ENCODE data around the gene WDR46. TPM values are rescaled to one million over a fixed set of nuclear protein-coding genes. Genes with fewer than 3 reads are reported as not detected.

WDR46 gene
- total and polyA plus RNA-seq, 2 of the 8 experiments (the other 6 are each of a cell fraction or from before 2014, with no cell fraction given): 69.7 to 91.0 TPM

GRCh38 chr6:33286946-33287914 is 1.8 kb downstream of the WDR46 start:
- Histone ChIP-seq H3K23ac (ENCODE audit: insufficient read length) (no peak overlapping the region), H3K56ac (replicated peaks; ENCODE audit: insufficient read length, low read depth, low read length) (no peak overlapping the region), H3K27me3 (replicated peaks in 1 of 4; ENCODE audit: control insufficient read depth in 3 of 4, extremely low read depth in 1 of 4, insufficient read depth in 3 of 4, low read length in 3 of 4) (no peaks in the 10 kb centered on the region), H2BK15ac (ENCODE audit: low read length) (no peak overlapping the region), H2BK20ac (ENCODE audit: low read length) (no peak overlapping the region), H3K79me2 (ENCODE audit: control insufficient read depth in 1 of 2, insufficient read depth in 2 of 2, low read length in 2 of 2) (peaks cover 4 to 31% of the 10 kb centered on the region in 2 experiments; a peak in 3 of 4 replicates), H3K4me1 (replicated peaks in 1 of 4; ENCODE audit: control insufficient read depth in 3 of 4, insufficient read depth in 4 of 4, low read length in 3 of 4) (peaks cover 0 to 11% (median 5%) of the 10 kb centered on the region in 4 experiments; a peak in 5 of 7 replicates), H4K20me1 (replicated peaks in 1 of 2; ENCODE audit: control insufficient read depth in 1 of 2, insufficient read depth in 2 of 2, low read length in 2 of 2) (peaks cover 0 to 2% of the 10 kb centered on the region in 2 experiments), H2AFZ (ENCODE audit: low read length) (no peak overlapping the region), H3K9me3 (ENCODE audit: insufficient read depth in 2 of 2, low read depth in 1 of 2, low read length in 1 of 2) (no peaks in the 10 kb centered on the region; a peak in 1 of 4 replicates), H3K4me2 (ENCODE audit: insufficient read depth in 1 of 2, low read depth in 2 of 2, low read length in 2 of 2) (peak overlapping the region in 1 of 2 experiments; percentile 76; a peak in 2 of 4 replicates), H3K4me3 (ENCODE audit: extremely low read depth in 1 of 4, insufficient read depth in 2 of 4, low read depth in 3 of 4, low read length in 4 of 4) (no peak overlapping the region; a peak in 1 of 8 replicates), H3K27ac (ENCODE audit: low read depth, low read length) (no peak overlapping the region), H2BK12ac (ENCODE audit: low read depth, low read length) (no peak overlapping the region), H4K91ac (replicated peaks; ENCODE audit: insufficient read length, low read length) (no peak overlapping the region), H3K23me2 (ENCODE audit: low read depth, low read length) (peaks cover 8% of the 10 kb centered on the region; the same call in 1 of the 2 replicates), H3K36me3 (ENCODE audit: control insufficient read depth in 2 of 4, insufficient read depth in 4 of 4, low read length in 3 of 4) (peaks cover 14 to 33% (median 29%) of the 10 kb centered on the region in 4 experiments), H3K14ac (ENCODE audit: insufficient read length) (no peak overlapping the region), H3K79me1 (ENCODE audit: low read depth, low read length) (peaks cover 8% of the 10 kb centered on the region; the same call in 1 of the 2 replicates), H4K8ac (ENCODE audit: extremely low read depth, insufficient read depth, low read length) (no peak overlapping the region), H4K5ac (ENCODE audit: insufficient read length, low read depth, low read length) (no peak overlapping the region), H2AK5ac (ENCODE audit: low read depth, low read length) (no peak overlapping the region), H3K4ac (replicated peaks; ENCODE audit: insufficient read length, low read depth, low read length) (no peak overlapping the region), H2BK120ac (replicated peaks; ENCODE audit: low read depth, low read length) (no peak overlapping the region), H2BK5ac (ENCODE audit: low read depth, low read length) (no peak overlapping the region), H3K18ac (ENCODE audit: extremely low read depth, low read length) (no peak overlapping the region), H3K9ac (replicated peaks in 1 of 4; ENCODE audit: extremely low read depth in 1 of 4, low read depth in 3 of 4, low read length in 3 of 4) (peak overlapping the region in 1 of 4 experiments; percentile 14; a peak in 1 of 7 replicates)
- FAIRE-seq: no peak
- no peak for DNase-seq (ENCODE audit: low read depth in 1 of 2, low spot score in 2 of 2)
- ChIA-PET POLR2A (ENCODE audit: partially characterized antibody) (interaction anchor here (6.5 to 16.7 kb wide), 3 partner anchors 8 to 17 kb away, joined by 70 to 337 read pairs (median 88); partner anchors contain the start of genes B3GALT4, RGL2, RPS18 and VPS52), CTCF (ENCODE audit: partially characterized antibody) (interaction anchor here (7.2 kb wide), 1 partner anchor 8 kb away, joined by 81 read pairs; the partner anchor contains the start of gene B3GALT4)
- WGBS, 2 experiments (ENCODE audit: extremely low coverage in 1 of 2, insufficient coverage in 1 of 2, insufficient read length in 1 of 2, insufficient replicate concordance in 2 of 2, low coverage in 1 of 2, low lambda C conversion rate in 2 of 2, missing lambda C conversion rate in 1 of 2): 95% methylated on average over 21 of the region's 22 CpGs; no CpG with 5 or more reads in 1 of the 2 experiments
- TF ChIP-seq JUN (IDR thresholded peaks at IDR 0.05; ENCODE audit: low read depth, low read length): no peak
- TF ChIP-seq TAF1 (IDR thresholded peaks at IDR 0.05; ENCODE audit: low read depth, low read length): no peak
- no peak for TF ChIP-seq JUND (IDR thresholded peaks at IDR 0.05; ENCODE audit: low read length)
- TF ChIP-seq NANOG (IDR thresholded peaks at IDR 0.05; ENCODE audit: insufficient read depth, low read depth, low read length, poor library complexity, severe bottlenecking): no peak
- TF ChIP-seq SUZ12 (IDR thresholded peaks at IDR 0.05; ENCODE audit: low read length): no peak
- no peak for TF ChIP-seq NRF1 (IDR thresholded peaks at IDR 0.05; ENCODE audit: low read depth, low read length)
- no peak for TF ChIP-seq MAX (IDR thresholded peaks at IDR 0.05)
- TF ChIP-seq RAD21 (IDR thresholded peaks at IDR 0.05 in 1 of 2, conservative IDR thresholded peaks at IDR 0.05 in 1 of 2; ENCODE audit: low read depth in 2 of 2, low read length in 2 of 2): no peak
- no peak for TF ChIP-seq TCF12 (IDR thresholded peaks at IDR 0.05; ENCODE audit: low read depth, low read length)
- TF ChIP-seq BCL11A (IDR thresholded peaks at IDR 0.05; ENCODE audit: low read depth in 2 of 2, low read length in 2 of 2): no peak
